ENCODE data around the gene PPA1.

PPA1 gene

GRCh38 chr10:70175516-70175915 is 57.7 kb downstream of the PPA1 start:
- no peak overlapping the region for H3K4me3 ChIP-seq
- no peak for DNase-seq (ENCODE audit: low read depth, low spot score)
- H3K27ac ChIP-seq: no peak overlapping the region
- no peak overlapping the region for H3K9ac ChIP-seq (ENCODE audit: insufficient read length)
- H3K36me3 ChIP-seq (ENCODE audit: insufficient read depth, low read length): no peaks in the 10 kb centered on the region
- H3K9me3 ChIP-seq (ENCODE audit: low read depth, low read length): no peaks in the 10 kb centered on the region
- TF ChIP-seq FOXP2 (optimal IDR thresholded peaks at IDR 0.05; ENCODE audit: control extremely low read depth, extremely low read length, insufficient read depth) (no peak), EZH2 (IDR thresholded peaks at IDR 0.05) (no peak), POLR2AphosphoS5 (IDR thresholded peaks at IDR 0.05; ENCODE audit: borderline replicate concordance, low read depth, low read length) (no peak)

DNA sequence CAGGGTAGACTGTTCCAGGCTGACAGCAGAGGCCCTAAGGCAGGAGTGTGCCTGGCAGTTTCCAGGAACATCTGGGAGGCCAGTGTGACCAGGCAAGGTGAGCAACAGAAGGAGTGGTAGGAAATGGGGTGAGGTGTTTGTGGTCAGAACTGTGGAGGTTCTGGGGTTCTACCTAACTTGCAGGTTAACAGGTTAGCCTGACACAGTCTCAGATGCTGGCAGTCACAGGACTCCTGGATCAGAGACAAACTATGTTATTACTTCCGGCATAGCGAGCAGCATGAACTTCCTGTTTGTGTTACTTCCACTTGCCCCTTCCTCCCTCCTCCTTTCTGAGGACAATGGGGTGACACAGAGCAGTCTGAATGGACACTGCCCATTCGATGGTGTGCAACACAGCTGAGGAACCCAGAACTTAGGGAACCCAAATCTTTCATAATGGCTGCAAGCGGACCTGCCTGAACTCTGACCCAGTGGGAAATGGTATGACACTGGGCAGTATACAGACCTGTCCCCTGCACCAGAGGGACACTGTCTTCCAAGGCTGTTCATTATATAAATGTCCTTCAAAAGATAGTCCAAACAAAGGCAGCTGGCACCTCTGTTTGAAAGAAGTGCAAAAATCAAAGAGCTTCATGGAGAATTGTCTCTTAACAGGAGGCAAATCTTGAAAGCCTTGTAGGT is 59.0 kb downstream of the PPA1 start:
- no peak overlapping the region for H3K27ac ChIP-seq
- no peaks in the 10 kb centered on the region for H3K36me3 ChIP-seq (ENCODE audit: insufficient read depth, low read length)
- no peak overlapping the region for H3K4me3 ChIP-seq
- no peaks in the 10 kb centered on the region for H3K9me3 ChIP-seq (ENCODE audit: low read depth, low read length)
- DNase-seq (ENCODE audit: low read depth, low spot score): no peak
- no peak overlapping the region for H3K9ac ChIP-seq (ENCODE audit: insufficient read length)
- TF ChIP-seq POLR2AphosphoS5 (IDR thresholded peaks at IDR 0.05; ENCODE audit: borderline replicate concordance, low read depth, low read length) (no peak), EZH2 (IDR thresholded peaks at IDR 0.05) (no peak), FOXP2 (optimal IDR thresholded peaks at IDR 0.05; ENCODE audit: control extremely low read depth, extremely low read length, insufficient read depth) (no peak)

DNA sequence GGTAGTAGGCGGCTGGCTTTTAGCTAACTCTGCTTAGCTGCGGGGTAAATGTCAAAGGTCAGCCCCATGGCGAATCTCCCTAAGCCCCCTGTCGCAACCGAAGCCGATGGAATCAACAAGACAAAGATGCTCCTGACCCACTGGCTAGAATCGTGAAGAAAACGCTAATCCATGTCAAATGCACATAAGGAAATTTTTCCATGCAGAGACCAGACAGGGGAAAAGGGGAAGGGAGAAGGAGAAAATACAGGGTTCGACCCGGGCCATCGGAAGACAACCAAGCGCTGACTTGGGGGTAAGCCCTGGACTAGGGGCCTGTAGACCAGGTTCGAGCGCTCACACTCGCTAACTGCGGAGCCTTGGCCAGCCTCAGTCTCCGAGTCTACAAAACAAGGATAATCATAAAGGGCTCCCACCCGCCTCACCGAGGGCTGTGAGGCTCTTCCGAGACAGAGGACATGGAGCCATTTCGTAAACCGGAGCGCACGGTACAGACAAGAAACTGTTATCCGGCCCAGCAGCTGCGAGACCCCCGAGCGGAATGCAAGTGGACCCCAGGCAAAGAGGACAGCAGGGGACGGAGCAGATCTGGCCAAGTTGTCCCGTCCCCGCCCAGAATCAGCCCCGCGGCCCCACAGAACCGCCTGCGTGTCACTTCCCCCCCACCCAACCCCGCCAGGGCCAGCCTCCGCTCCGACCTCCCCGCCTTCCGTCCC is 63.4 kb downstream of the PPA1 start:
- Histone ChIP-seq H3K9ac (ENCODE audit: insufficient read length) (peak overlapping the region; percentile 91), H3K27ac (no peak overlapping the region), H3K4me3 (peak overlapping the region; percentile 84), H3K9me3 (ENCODE audit: low read depth, low read length) (no peaks in the 10 kb centered on the region), H3K36me3 (ENCODE audit: insufficient read depth, low read length) (peaks cover 11% of the 10 kb centered on the region)
- DNase-seq (ENCODE audit: low read depth, low spot score): no peak
- no peak for TF ChIP-seq EZH2 (IDR thresholded peaks at IDR 0.05)
- TF ChIP-seq POLR2AphosphoS5 (IDR thresholded peaks at IDR 0.05; ENCODE audit: borderline replicate concordance, low read depth, low read length): no peak
- no peak for TF ChIP-seq FOXP2 (optimal IDR thresholded peaks at IDR 0.05; ENCODE audit: control extremely low read depth, extremely low read length, insufficient read depth)

DNA sequence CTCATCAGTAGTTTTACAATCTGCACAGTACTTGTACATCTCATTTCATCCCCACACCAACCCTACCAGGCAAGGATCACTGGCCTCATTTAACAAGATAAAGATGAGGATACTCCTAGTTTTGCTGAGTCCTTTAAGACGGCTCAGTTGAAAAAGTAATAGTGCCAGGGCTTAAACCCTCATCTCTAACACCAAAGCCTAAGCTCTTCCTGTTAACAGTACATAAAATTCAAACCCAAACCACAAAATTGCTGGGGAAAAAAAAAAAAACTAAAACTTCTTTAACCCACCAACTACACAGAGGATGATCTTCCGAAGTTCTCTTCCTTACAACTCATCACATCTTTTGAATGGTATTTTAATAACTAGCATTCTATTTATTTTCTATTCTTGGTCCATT is 64.2 kb downstream of the PPA1 start:
- peak overlapping the region; percentile 84 for H3K4me3 ChIP-seq
- DNase-seq (ENCODE audit: low read depth, low spot score): no peak
- H3K36me3 ChIP-seq (ENCODE audit: insufficient read depth, low read length): peaks cover 11% of the 10 kb centered on the region
- TF ChIP-seq EZH2 (IDR thresholded peaks at IDR 0.05) (no peak), POLR2AphosphoS5 (IDR thresholded peaks at IDR 0.05; ENCODE audit: borderline replicate concordance, low read depth, low read length) (no peak), FOXP2 (optimal IDR thresholded peaks at IDR 0.05; ENCODE audit: control extremely low read depth, extremely low read length, insufficient read depth) (no peak)
- H3K9ac ChIP-seq (ENCODE audit: insufficient read length): peak overlapping the region; percentile 91
- H3K9me3 ChIP-seq (ENCODE audit: low read depth, low read length): no peaks in the 10 kb centered on the region
- no peak overlapping the region for H3K27ac ChIP-seq

DNA sequence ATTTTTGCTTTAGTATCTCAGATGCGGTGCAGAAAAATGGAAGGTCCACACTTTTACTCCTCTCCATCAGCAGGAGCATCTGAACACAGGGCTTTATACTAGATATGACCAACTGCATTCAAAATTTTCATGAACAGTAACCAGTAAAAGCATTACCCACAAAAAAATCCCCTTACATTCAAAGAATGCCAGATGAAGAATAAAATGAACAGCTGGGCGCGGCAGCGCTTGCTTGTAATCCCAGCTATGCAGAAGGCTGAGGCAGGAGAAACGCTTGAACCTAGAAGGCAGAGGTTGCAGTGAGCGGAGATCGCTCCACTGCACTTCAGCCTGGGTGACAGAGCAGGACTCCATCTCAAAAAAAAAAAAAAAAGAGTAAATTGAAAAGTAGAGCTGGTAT is 66.0 kb downstream of the PPA1 start:
- no peak overlapping the region for H3K4me3 ChIP-seq
- no peak for TF ChIP-seq POLR2AphosphoS5 (IDR thresholded peaks at IDR 0.05; ENCODE audit: borderline replicate concordance, low read depth, low read length)
- TF ChIP-seq EZH2 (IDR thresholded peaks at IDR 0.05): no peak
- TF ChIP-seq FOXP2 (optimal IDR thresholded peaks at IDR 0.05; ENCODE audit: control extremely low read depth, extremely low read length, insufficient read depth): no peak
- no peak overlapping the region for H3K9ac ChIP-seq (ENCODE audit: insufficient read length)
- peaks cover 11% of the 10 kb centered on the region for H3K36me3 ChIP-seq (ENCODE audit: insufficient read depth, low read length)
- DNase-seq (ENCODE audit: low read depth, low spot score): no peak
- no peak overlapping the region for H3K27ac ChIP-seq
- H3K9me3 ChIP-seq (ENCODE audit: low read depth, low read length): no peaks in the 10 kb centered on the region

GRCh38 chr10:70166394-70166793 is 66.8 kb downstream of the PPA1 start:
- DNase-seq (ENCODE audit: low read depth, low spot score): no peak
- TF ChIP-seq POLR2AphosphoS5 (IDR thresholded peaks at IDR 0.05; ENCODE audit: borderline replicate concordance, low read depth, low read length) (no peak), FOXP2 (optimal IDR thresholded peaks at IDR 0.05; ENCODE audit: control extremely low read depth, extremely low read length, insufficient read depth) (no peak), EZH2 (IDR thresholded peaks at IDR 0.05) (no peak)
- Histone ChIP-seq H3K9ac (ENCODE audit: insufficient read length) (no peak overlapping the region), H3K27ac (no peak overlapping the region), H3K4me3 (no peak overlapping the region), H3K9me3 (ENCODE audit: low read depth, low read length) (no peaks in the 10 kb centered on the region), H3K36me3 (ENCODE audit: insufficient read depth, low read length) (peaks cover 17% of the 10 kb centered on the region)

DNA sequence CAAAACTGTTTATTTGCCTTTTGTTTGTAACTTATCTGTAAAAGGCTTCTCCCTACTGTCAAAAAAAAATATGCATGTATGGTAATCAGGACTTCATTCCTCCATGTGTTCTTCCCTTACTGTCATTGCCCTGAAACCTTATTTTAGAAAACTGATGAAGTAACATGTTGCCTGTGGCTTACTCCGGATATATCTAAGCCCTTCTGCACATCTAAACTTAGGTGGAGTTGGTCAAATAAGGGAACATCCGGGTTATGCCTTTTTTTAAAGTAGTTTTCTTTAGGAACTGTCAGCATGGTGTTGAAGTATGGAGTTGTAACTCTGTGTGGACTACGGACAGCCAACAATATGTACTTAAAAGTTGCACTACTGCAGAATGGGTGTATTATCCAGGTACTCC is 69.1 kb downstream of the PPA1 start:
- Histone ChIP-seq H3K9me3 (ENCODE audit: low read depth, low read length) (no peaks in the 10 kb centered on the region), H3K27ac (no peak overlapping the region), H3K4me3 (no peak overlapping the region), H3K36me3 (ENCODE audit: insufficient read depth, low read length) (peaks cover 32% of the 10 kb centered on the region), H3K9ac (ENCODE audit: insufficient read length) (no peak overlapping the region)
- DNase-seq (ENCODE audit: low read depth, low spot score): no peak
- TF ChIP-seq EZH2 (IDR thresholded peaks at IDR 0.05): no peak
- TF ChIP-seq FOXP2 (optimal IDR thresholded peaks at IDR 0.05; ENCODE audit: control extremely low read depth, extremely low read length, insufficient read depth): no peak
- TF ChIP-seq POLR2AphosphoS5 (IDR thresholded peaks at IDR 0.05; ENCODE audit: borderline replicate concordance, low read depth, low read length): no peak

GRCh38 chr10:70163448-70163847 is 69.8 kb downstream of the PPA1 start:
- no peak overlapping the region for H3K27ac ChIP-seq
- no peak overlapping the region for H3K4me3 ChIP-seq
- peaks cover 32% of the 10 kb centered on the region for H3K36me3 ChIP-seq (ENCODE audit: insufficient read depth, low read length)
- H3K9me3 ChIP-seq (ENCODE audit: low read depth, low read length): no peaks in the 10 kb centered on the region
- DNase-seq (ENCODE audit: low read depth, low spot score): no peak
- H3K9ac ChIP-seq (ENCODE audit: insufficient read length): no peak overlapping the region
- TF ChIP-seq EZH2 (IDR thresholded peaks at IDR 0.05) (no peak), POLR2AphosphoS5 (IDR thresholded peaks at IDR 0.05; ENCODE audit: borderline replicate concordance, low read depth, low read length) (no peak), FOXP2 (optimal IDR thresholded peaks at IDR 0.05; ENCODE audit: control extremely low read depth, extremely low read length, insufficient read depth) (no peak)
